ENCODE data around the gene TYMP. TPM values are rescaled to one million over a fixed set of nuclear protein-coding genes. Genes with fewer than 3 reads are reported as not detected.
A peak's percentile ranks its signal among the peaks of the same experiment; 100 is the strongest.

Gene TYMP
- total RNA-seq, 1 donor from 2014 or later: 44.5 TPM

DNA sequence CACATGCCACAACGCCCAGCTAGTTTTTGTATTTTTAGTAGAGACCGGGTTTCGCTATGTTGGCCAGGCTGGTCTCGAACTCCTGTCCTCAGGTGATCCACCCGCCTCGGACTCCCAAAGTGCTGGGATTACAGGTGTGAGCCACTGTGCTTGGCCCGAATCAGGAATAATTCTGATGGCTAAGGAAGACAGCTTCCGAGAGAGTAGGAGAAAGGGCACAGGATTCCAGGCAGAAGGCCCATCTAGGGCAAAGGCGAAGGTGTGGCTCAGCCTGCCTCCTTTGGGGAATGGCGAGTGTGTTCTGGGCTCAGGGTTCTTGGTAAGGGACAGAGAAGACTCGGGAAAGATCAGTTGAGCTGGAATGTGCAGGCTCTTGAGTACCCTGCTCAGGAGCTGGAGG is 34.5 kb upstream of the TYMP start:
- intact Hi-C loops (cut with DNase I): no loop called here
- no peak for ATAC-seq
- DNase-seq (ENCODE audit: low spot score): no peak

DNA sequence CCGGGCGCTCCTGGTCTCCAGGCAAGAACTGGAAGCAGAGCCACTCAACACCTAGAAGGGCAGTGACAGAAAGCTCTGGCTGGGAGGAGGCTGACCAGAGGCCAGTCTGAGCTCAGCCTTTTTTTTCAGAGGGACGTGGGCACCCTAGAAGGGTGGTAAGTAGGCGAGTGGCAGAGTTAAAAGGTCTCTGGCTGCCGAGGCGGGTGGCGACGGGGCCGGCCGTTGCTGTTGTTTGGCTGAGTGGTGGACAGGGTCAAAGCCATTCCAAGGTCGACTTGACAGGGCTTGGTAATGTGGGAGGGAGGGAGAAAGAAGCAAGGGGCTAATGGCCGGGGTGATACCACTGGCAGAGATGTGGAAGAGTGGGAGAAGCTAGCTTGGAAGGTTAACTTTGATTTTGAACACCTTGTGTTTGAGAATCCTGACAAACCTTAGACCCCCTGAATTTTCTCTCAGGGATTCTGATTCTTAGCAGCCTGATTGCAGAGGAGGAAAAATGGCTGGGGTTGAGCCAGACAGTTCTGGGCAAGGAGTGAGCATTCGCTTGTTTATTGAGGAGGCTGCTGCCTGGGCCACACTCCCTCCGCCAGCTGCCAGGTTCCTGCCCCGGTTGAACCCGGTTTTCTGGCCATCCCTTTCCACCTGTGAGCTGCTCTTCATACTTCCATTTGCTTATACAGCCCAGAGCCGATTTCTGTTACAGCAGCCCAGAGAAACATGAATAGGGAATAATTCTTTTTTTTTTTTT is 33.8 kb upstream of the TYMP start:
- ATAC-seq (peak; percentile 23), DNase-seq (ENCODE audit: low spot score) (no peak)
- intact Hi-C loops (cut with DNase I): no loop called here

DNA sequence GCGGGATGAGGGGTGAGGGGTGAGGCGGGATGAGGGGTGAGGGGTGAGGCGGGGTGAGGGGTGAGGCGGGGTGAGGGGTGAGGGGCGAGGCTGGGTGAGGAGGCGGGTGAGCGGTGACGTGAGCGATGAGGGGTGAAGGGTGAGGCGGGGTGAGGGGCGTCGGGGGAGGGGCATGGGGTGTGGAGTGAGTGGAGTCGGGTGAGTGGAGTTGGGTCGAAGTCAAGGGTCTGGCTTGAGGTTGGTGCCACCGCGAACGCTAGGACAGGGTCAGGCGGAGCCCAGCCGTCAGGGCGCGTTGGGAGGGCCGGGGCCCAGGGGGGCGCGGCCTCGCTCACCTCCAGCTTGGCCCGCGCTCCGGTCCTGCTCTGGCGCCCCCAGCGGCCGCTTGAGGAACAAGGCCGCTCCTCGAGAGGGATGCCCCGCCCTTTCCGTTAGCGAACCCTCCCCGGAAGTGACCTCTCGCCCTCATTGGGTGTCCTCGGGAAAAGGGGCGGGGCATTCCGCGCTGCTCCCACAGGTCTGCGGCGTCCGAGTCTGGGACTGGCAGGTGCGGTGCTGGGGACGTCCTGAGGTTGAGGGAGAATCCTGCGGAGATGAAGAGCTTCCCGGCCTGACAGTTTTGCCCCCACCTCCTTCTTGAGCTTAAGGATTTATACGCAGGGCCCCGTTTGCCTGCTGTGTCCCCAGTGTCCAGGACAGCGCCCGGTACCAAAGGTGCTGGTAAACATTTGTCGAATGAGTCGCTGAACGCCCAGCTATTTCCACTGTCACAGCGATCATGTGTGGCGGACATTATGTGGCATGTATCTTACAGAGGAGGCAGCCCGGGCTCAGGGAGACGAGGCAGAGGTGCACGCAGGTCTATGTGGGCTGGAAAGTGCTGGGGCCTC is 33.0 kb upstream of the TYMP start, which contains the start of gene SYCE3:
Gene SYCE3 (minus strand): TSS at position 397 of the 890 bp plus-strand sequence. CDS start 6,514 bp downstream, outside the sequence.
- intact Hi-C loops (cut with DNase I): no loop called here
- ATAC-seq: peak; percentile 97

DNA sequence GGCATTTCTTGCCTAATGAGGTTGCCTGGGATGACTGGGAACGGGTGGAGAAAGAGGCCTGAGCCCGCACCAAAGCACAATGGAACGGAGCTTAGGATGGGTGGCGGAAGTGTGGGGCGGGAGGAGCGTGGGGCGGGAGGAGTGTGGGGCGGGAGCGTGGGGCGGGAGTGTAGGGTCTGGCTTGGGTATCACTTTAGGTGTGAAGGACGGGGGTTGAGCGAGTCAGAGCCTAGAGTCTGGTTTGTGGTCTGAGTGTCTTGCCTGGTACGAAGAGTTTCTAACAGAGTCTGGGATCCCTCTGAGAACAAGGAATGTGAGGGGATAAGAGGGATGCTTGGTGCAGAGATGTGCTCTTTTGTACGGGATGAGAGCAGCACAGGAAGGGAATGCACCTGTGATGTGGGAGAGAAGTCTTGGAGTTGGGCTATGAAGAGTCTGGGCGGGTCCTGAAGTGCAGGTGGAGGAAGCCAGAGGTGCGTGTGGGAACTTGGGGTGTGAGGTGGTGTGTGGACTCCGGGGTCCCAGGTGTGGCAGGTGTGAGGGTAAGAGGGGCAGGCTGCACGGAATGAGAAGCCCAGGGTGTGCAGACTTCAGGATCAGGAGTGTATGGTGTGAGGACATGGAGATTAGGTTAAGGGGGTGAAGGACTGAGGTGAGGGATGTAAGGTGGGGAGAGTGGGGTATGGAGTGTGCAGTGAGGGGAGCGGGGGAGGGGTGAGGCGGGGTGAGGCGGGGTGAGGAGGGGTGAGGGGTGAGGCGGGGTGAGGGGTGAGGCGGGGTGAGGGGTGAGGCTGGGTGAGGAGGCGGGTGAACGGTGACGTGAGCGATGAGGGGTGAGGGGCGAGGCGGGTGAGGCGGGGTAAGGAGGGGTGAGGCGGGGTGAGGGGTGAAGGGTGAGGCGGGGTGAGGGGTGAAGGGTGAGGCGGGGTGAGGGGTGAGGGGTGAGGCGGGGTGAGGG is 31.9 kb upstream of the TYMP start:
- intact Hi-C loops (cut with DNase I): no loop called here
- no peak for ATAC-seq
- DNase-seq (ENCODE audit: low spot score): no peak

More for the DNA sequence above, 33.0 kb upstream of the TYMP start, which contains the start of gene SYCE3:
- DNase-seq (ENCODE audit: low spot score): peak; percentile 99

DNA sequence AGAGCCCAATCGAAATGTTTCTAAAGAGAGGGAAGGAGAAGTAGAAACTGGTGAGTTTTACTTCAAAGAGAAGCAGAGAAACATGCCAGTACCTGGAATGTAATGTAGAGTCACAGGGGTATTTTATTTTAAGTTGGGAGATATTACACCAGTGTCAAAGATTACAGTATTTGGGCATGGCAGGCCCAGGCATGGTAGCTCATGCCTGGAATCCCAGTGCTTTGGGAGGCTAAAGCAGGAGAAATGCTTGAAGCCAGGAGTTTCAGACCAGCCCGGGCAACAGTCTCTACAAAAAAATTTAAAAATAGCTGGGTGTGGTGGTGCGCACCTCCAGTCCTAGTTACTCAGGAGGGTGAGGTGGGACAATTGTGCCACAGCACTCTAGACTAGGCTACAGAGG is 30.2 kb upstream of the TYMP start:
- intact Hi-C loops (cut with DNase I): no loop called here
- no peak for ATAC-seq
- DNase-seq (ENCODE audit: low spot score): no peak

DNA sequence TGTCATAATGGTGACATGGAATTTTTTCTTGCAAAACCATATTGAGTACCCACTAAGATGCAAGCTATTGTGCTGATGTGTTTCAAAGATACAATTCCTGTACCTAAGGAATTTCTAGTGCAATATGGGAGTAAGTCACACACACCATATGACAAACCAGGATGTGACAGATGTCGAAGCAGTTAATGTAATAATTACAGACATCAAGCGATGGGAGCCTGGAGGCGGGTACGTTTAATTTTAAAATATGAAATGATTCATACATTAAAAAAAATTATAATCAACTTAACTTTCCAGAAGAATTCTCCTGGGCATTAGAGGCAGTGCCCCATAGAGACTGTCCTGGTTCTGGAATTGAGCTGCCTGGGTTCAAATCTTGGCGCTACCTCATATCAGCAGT is 26.9 kb upstream of the TYMP start:
- no peak for ATAC-seq
- intact Hi-C loops (cut with DNase I): no loop called here
- no peak for DNase-seq (ENCODE audit: low spot score)

DNA sequence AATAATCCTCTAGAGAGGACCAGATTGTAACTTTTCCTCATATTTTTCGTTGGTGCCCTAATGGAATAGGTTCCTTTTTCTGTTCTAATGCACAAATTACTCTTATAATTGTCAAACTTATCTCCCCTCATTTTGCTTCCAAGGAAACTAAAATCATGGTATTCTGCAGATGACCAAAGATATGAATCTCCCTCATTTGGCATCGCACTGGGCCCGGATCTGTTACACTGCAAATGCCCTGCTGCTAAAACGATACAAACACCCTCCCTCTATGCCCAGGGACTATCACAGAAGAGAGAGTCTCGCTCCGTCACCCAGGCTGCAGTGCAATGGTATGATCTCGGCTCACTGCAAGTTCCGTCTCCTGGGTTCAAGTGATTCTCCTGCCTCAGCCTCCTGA is 23.5 kb upstream of the TYMP start:
- intact Hi-C loops (cut with DNase I): no loop called here
- ATAC-seq (no peak), DNase-seq (ENCODE audit: low spot score) (no peak)

DNA sequence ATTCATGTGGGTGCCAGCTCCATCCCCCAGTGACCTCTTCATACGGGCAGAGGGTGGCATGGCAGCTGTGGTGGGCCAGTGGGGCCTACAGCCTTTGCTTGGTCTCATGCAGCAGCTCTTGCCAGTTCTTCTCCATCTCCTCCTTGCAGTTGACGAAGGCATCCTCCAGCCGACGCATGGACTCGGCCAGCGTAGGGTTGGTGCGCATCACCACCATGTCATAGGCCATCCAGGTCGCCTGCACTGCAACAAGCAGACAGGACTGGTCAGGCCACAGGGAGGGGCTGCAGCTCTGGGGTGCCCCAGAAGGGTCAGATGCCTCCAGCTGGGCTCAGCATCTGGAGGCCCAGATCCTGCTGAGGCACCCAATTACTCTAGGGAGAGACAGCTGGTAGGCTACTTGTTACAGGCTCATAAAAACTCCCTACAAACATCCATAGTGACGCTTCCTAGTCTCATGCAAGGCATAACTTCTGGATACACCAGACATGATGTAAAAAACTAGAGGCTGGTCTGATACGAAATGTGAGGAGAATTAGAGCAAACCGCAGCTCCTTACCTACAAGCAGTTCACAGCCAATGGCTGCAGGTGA is 21.4 kb upstream of the TYMP start:
- no peak for DNase-seq (ENCODE audit: low spot score)
- intact Hi-C loops (cut with DNase I): no loop called here

DNA sequence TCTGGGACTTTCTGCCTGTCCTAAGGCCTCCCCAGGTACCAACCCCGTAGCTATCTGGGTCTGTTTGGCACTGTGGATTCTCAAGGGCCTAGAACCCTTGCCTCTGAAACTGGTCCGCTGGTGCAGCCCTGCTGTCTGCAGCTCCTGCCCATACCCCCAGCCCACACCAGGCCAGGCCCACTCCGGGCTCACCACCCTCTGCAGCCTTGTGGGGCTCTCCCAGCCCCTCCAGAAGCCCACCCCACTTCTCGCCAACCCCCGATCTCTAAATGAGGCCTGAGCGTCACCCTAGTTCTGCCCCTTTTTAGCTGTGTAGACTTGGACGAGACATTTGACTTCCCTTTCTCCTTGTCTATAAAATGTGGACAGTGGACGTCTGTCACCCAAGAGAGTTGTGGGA is 20.6 kb upstream of the TYMP start:
- ATAC-seq (no peak), DNase-seq (ENCODE audit: low spot score) (no peak)
- intact Hi-C loops (cut with DNase I): no loop called here

More for the DNA sequence above, 21.4 kb upstream of the TYMP start:
- ATAC-seq: no peak

DNA sequence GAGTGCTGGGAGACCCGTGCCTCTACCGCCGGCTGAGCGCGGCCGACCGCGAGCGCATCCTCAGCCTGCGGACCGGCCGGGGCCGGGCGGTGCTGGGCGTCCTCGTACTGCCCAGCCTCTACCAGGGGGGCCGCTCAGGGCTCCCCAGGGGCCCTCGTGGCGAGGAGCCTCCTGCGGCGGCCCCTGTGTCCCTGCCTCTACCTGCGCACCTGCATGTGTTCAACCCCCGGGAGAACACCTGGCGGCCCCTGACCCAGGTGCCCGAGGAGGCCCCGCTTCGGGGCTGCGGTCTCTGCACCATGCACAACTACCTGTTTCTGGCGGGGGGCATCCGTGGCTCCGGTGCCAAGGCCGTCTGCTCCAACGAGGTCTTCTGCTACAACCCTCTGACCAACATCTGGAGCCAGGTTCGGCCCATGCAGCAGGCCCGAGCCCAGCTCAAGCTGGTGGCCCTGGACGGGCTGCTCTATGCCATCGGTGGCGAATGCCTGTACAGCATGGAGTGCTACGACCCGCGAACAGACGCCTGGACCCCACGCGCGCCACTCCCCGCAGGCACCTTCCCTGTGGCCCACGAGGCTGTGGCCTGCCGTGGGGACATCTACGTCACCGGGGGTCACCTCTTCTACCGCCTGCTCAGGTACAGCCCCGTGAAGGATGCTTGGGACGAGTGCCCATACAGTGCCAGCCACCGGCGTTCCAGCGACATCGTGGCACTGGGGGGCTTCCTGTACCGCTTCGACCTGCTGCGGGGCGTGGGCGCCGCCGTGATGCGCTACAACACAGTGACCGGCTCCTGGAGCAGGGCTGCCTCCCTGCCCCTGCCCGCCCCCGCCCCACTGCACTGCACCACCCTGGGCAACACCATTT is 19.3 kb upstream of the TYMP start:
- ATAC-seq (no peak), DNase-seq (ENCODE audit: low spot score) (no peak)
- intact Hi-C loops (cut with DNase I): no loop called here

DNA sequence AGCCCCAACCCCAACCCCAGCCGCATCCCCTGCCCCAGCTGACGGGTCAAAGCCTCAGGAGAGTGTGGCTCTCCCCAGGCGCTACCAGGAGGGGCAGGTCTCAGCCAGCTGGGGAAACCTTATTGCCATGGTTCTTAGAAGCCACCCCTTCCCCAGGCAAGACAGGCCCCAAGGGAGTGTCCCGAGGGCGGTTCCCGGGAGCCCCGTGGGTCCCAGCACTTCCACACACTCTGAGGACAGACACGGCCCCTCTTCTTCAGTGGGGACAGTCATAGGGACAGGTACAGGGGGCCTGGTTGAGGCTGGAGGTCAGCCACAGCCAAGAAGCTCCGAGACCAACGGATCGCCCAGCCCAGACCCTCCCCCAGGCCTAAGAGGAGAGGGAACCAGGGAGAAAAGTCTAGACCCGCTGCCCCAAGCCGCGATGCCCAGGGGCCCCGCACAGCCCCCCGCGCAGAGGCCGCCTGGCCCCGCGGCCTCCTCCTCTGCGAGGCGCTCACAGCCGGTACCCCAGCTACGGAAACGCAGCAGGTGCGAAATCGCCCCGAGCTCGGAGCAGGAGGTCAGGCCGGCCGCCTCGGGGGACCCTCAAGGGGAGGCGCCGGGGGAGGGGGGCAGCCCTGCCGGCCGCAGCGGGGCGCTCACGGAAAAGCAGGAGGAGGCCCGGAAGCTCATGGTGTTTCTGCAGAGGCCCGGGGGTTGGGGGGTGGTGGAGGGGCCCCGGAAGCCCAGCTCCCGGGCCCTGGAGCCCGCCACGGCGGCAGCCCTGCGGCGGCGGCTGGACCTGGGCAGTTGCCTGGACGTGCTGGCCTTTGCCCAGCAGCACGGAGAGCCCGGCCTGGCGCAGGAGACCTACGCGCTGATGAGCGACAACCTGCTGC is 18.5 kb upstream of the TYMP start:
- intact Hi-C loops (cut with DNase I): no loop called here
- ATAC-seq (no peak), DNase-seq (ENCODE audit: low spot score) (no peak)

DNA sequence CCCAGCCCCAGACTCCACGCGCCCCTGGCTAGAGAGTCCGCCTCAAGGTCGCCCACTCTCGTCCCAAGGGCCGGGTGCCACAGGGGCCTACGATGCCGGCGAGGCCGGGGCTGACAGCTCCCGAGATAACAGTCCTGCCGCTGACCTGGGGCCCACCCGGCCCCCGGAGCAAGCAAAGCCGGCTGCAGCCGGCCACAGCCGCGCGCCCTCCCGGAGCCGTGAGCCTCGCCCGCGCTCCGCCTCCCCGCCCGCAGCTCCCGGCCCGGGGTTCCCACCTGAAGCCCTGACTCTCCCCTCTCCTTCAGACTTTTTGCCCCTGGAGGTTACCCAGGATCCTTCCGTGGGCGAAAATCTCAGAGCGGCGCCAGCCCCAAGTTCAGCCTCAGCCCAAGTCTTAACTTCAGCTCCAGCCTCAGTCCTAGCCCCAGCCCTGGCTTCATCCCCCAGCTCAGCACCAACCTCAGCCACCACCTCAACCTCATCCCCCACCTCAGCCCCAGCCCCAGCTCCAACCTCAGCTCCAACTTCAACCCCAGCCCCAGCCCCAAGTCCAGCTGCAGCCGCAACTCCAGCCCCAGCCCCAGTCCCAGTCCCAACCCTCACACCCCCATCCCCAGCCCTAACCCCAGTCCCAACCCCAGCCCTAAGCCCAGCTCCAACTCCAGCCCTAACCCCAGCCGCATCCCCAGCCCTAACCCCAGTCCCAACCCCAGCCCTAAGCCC is 17.6 kb upstream of the TYMP start:
- intact Hi-C loops (cut with DNase I): no loop called here
- DNase-seq (ENCODE audit: low spot score): no peak
- no peak for ATAC-seq

DNA sequence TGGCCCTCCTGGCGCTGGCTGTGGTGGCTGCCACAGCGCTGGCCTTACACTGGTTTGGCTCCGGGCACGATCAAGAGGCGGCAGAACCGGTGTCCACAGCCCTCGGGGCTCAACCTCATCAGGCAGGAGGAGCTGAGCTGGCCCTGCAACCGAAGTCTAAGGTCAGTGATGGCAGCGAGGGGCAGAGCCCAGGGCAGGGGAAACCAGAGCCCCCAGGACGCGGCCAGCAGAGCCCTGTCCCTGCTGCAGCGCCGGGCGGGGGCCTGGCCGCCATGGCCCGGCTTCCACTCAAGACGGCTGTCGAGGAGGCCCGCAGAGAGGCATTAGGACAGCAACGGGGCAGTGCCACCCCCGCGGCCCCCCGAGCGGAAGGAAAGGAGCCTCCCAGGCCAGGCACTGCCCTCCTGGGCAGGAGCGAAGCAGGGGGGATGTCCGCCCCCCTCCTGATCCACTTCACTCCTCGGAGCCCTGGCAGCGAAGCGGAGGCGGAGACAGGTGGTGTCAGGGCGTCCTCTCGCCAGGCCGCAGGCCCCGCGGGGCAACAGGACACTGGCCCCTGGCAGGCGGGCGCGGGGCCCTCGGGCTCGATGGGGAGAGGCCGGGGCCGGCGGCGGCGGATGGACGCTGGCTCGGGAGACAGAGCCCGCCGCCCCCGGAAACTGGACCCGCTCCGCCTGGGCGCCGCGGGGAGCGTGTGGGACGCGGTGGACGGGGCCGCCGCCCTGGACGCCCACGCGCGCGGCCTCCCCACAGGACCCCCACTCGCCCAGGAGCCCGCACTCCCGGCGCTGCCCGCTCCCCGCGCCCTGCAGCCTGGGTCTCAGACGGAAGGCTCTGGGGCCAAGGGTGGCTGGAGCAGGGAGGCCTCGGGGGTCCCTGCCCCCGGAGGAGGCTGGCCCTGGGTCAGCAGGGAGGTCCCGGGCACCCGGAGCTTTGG is 16.8 kb upstream of the TYMP start:
- DNase-seq (ENCODE audit: low spot score): no peak
- no peak for ATAC-seq
- intact Hi-C loops (cut with DNase I): no loop called here

DNA sequence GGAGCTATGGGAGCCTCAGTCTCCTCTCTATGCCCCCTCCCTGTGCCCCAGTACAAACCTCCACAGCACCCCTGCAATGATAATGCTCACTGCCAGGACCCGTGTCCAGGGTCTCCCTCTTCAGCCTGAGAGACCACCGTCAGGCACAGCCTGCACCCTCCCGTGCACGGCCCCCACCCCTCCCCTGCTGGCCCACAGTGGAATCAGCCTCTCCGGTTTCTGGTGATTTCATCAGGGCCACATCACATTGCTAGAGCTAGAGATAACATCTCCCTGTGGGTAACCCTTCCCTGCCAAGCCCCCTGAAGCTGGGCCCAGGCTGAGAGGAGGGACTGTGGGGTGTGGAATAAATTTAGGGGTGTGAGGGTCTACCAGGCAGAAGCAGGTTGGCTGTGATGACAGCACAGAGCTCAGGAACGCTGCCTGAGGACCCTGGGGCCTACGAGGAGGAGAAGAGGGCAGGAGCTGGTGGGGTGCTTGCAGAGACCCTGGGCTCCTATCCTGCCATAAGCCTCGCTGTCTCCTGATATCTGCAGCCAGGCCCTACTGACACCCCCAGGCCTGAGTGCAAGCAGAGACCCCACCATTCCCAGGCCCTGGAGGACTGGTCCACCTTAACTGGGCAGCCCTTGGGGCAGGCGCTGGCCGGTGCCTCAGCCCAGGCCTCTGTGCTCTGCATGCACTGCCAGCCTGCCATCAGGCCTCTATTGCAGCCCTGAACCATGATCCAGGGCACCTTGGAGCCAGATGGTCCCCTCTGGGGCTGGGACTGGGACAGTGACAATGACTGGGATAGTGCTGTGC is 15.9 kb upstream of the TYMP start, which contains the start of gene KLHDC7B:
Gene KLHDC7B (plus strand): TSS at position 378 of the 804 bp plus-strand sequence. CDS start 345 bp downstream, at position 723.
- ATAC-seq: peak; percentile 4
- intact Hi-C loops (cut with DNase I): no loop called here
- no peak for DNase-seq (ENCODE audit: low spot score)
